K562 (cell line): ENCODE results near the gene GPR37. TPM values are rescaled to one million over a fixed set of nuclear protein-coding genes. Genes with fewer than 3 reads are reported as not detected.

ENCODE experiments used
- ATAC-seq: fragments of 200-7000 bp; cut with Tn5 transposase; 3 replicates; pipeline ENCODE4 v1.9.1; 2020; ENCODE audit warnings: moderate library complexity
- BruUV-seq: library from RNA; stranded (reverse); fragments of 400-500 nt; replicated peaks from 2 replicates; lab custom pipeline; 2021; lab: Mats Ljungman, UMichigan
- CTCF ChIA-PET: fragments of 300-600 bp; formaldehyde crosslinking; extraction: SDS; loops from one replicate; lab custom pipeline; 2021; ENCODE audit warnings: low intra/inter-chr PET ratio; lab: Yijun Ruan, JAX
- POLR2A ChIA-PET: fragments of 300-600, 350-650 bp; sonication (Branson Sonifier 250); formaldehyde crosslinking; extraction: SDS; loops from one replicate; lab custom pipeline; 2021; ENCODE audit warnings: antibody characterized with exemption, inconsistent platforms; lab: Yijun Ruan, JAX
- DNase-seq, 4 experiments: peaks; one replicate each; pipeline versions ENCODE4 v3.0.0 to v3.0.0-alpha.2; 2011 to 2018; ENCODE audit warnings: low spot score in 3 of 4, mixed read lengths in 3 of 4; ENCODE audit errors: extremely low read depth in 1 of 4
- FAIRE-seq: peaks from 2 replicates; lab custom pipeline; 2011; peaks lifted over from hg19 to GRCh38; lab: Jason Lieb, UNC
- H2AFZ ChIP-seq: 2 replicates; pipeline ENCODE4 v1.6.0; 2011; ENCODE audit warnings: low read depth, low read length, control low read depth, inconsistent platforms
- H3K27ac ChIP-seq: fragments of 200-600 bp; 3 replicates; pipeline ENCODE4 v1.8.0; 2011; ENCODE audit warnings: low read depth, mild to moderate bottlenecking, control low read depth, inconsistent platforms, low read length, moderate library complexity, mixed read lengths; ENCODE audit errors: extremely low read depth
- H3K27me3 ChIP-seq, 2 experiments: fragments of 300-600 bp in 1 of 2; 2 replicates in 1 of 2; 3 replicates in 1 of 2; pipeline versions ENCODE4 v1.6.0 to v1.8.0; 2011; ENCODE audit warnings: inconsistent platforms in 2 of 2, low read length in 2 of 2, mild to moderate bottlenecking in 1 of 2, mixed read lengths in 1 of 2, moderate library complexity in 1 of 2; ENCODE audit not compliant: control insufficient read depth in 2 of 2, insufficient read depth in 2 of 2
- H3K36me3 ChIP-seq: fragments of 300-600 bp; 3 replicates; pipeline ENCODE4 v1.8.0; 2011; ENCODE audit warnings: mild to moderate bottlenecking, low read length, inconsistent platforms; ENCODE audit not compliant: control insufficient read depth, insufficient read depth
- H3K4me1 ChIP-seq, 2 experiments: fragments of 200-600 bp in 1 of 2; replicated peaks in 1 of 2; 2 replicates in 1 of 2; 3 replicates in 1 of 2; pipeline versions ENCODE4 v1.5.1 to v1.8.0; 2011; ENCODE audit warnings: inconsistent platforms in 2 of 2, low read length in 2 of 2, mild to moderate bottlenecking in 1 of 2, mixed read lengths in 1 of 2, moderate library complexity in 1 of 2; ENCODE audit not compliant: control insufficient read depth in 2 of 2, insufficient read depth in 2 of 2
- H3K4me2 ChIP-seq: 2 replicates; pipeline ENCODE4 v1.6.1; 2011; ENCODE audit warnings: low read length, control low read depth, inconsistent platforms, mixed read lengths; ENCODE audit not compliant: insufficient read depth
- H3K4me3 ChIP-seq: fragments of 200-600 bp; sonication (generic), shearing (Covaris generic); 2 replicates; pipeline ENCODE4 v1.5.1; 2016; ENCODE audit warnings: control low read depth, inconsistent platforms
- H3K79me2 ChIP-seq: fragments of 200-600 bp; 3 replicates; pipeline ENCODE4 v1.8.0; 2011; ENCODE audit warnings: low read length, inconsistent platforms; ENCODE audit not compliant: control insufficient read depth, insufficient read depth
- H3K9ac ChIP-seq, 2 experiments: 2 replicates each; pipeline versions ENCODE4 v1.6.0 to v1.6.1; 2011; ENCODE audit warnings: low read depth in 2 of 2, low read length in 2 of 2, control low read depth in 1 of 2, inconsistent platforms in 1 of 2, mild to moderate bottlenecking in 1 of 2, mixed read lengths in 1 of 2; ENCODE audit not compliant: insufficient read depth in 1 of 2
- H3K9me1 ChIP-seq: one replicate; pipeline ENCODE4 v1.6.0; 2011; ENCODE audit warnings: inconsistent platforms, mild to moderate bottlenecking, low read length, moderate library complexity; ENCODE audit not compliant: control insufficient read depth, insufficient read depth
- H3K9me3 ChIP-seq: replicated peaks from 2 replicates; pipeline ENCODE4 v1.5.1; 2011; ENCODE audit warnings: low read depth, low read length, inconsistent platforms; ENCODE audit not compliant: control insufficient read depth, insufficient read depth
- H4K20me1 ChIP-seq: replicated peaks from 2 replicates; pipeline ENCODE4 v1.6.1; 2011; ENCODE audit warnings: low read length, inconsistent platforms, mixed read lengths; ENCODE audit not compliant: control insufficient read depth, insufficient read depth
- KDM4B ChIP-seq, 2 experiments: fragments of 450-650 bp in 1 of 2; sonication (generic) in 1 of 2; IDR thresholded peaks; 2 replicates each; pipeline ENCODE4 v1.6.1; 2016 to 2017; ENCODE audit warnings: borderline replicate concordance in 2 of 2, antibody characterized with exemption in 1 of 2, low read depth in 1 of 2, mild to moderate bottlenecking in 1 of 2
- KLF1 ChIP-seq: fragments of 450-650 bp; IDR thresholded peaks from 2 replicates; pipeline ENCODE4 v1.6.1; 2016; ENCODE audit warnings: missing genetic modification characterization, missing compliant biosample characterization
- MAFF ChIP-seq: IDR thresholded peaks from 2 replicates; pipeline ENCODE4 v1.6.1; 2012; ENCODE audit warnings: low read length, improper control_type of control experiment
- MTA2 ChIP-seq: fragments of 450-650 bp; IDR thresholded peaks from 2 replicates; pipeline ENCODE4 v1.6.1; 2016; ENCODE audit warnings: low read depth
- NEUROD1 ChIP-seq: fragments of 150-350 bp; IDR thresholded peaks from 2 replicates; pipeline ENCODE4 v1.6.1; 2014; ENCODE audit warnings: borderline replicate concordance, low read length, low read depth; ENCODE audit not compliant: partially characterized antibody
- NFATC3 ChIP-seq: fragments of 450-650 bp; IDR thresholded peaks from 2 replicates; pipeline ENCODE4 v1.6.1; 2017; ENCODE audit warnings: mild to moderate bottlenecking
- WGBS: fragments of 100-300 bp; shearing (Covaris generic); methylation state at CpG from one replicate; pipeline ENCODE4 v1.1.6; 2016; ENCODE audit warnings: low coverage, mixed read lengths; ENCODE audit not compliant: insufficient coverage; ENCODE audit errors: missing lambda C conversion rate; 5-methylcytosine and 5-hydroxymethylcytosine counted together
- in situ Hi-C: fragments of 300-500 bp; cut with MboI; formaldehyde crosslinking; loops from 4 replicates; pipeline ENCODE4 v1.15.0; 2018; ENCODE audit warnings: inconsistent platforms, mixed read lengths
- intact Hi-C: fragments of 100-400 bp; cut with micrococcal nuclease; formaldehyde crosslinking; loops from 2 replicates; pipeline ENCODE4 v1.14.2; 2022
- polyA plus RNA-seq, 8 experiments: library from polyadenylated mRNA; depleted of rRNA in 4 of 8; stranded (reverse) in 5 of 8; unstranded in 3 of 8; fragments of >200 nt; fragmentation: Nextera tagmentation in 2 of 8; fragmentation: Illumina TruSeq in 1 of 8; extraction: Ambion mirVana in 2 of 8; extraction: Trizol in 1 of 8; gene quantifications; 2 replicates each; pipeline versions ENCODE4 v1.2.1 to v1.2.3, GENCODE V29; 2011 to 2014; ENCODE audit warnings: inconsistent platforms in 1 of 8, missing spikeins in 1 of 8
- total RNA-seq, 7 experiments: library from RNA; depleted of rRNA in 6 of 7; stranded (reverse); fragments of >200 nt in 6 of 7; fragmentation: Illumina TruSeq in 2 of 7; extraction: Trizol in 2 of 7; gene quantifications; 2 replicates each; pipeline versions ENCODE4 v1.2.1 to v1.2.3, GENCODE V29; 2011 to 2021; ENCODE audit warnings: low replicate concordance in 1 of 7
- TF ChIP-seq, protein P1 (sequence below): IDR thresholded peaks from 3 replicates; pipeline ENCODE4 v1.6.1; 2011; ENCODE audit warnings: borderline replicate concordance, mild to moderate bottlenecking, moderate library complexity; ENCODE audit not compliant: insufficient read length; ENCODE audit errors: extremely low read depth
- TF ChIP-seq, protein P2 (sequence below): fragments of 250-450 bp; sonication (Bioruptor Pico); IDR thresholded peaks from 2 replicates; pipeline ENCODE4 v1.8.0; 2022; ENCODE audit warnings: moderate library complexity, mild to moderate bottlenecking, inconsistent platforms

Gene GPR37
- total and polyA plus RNA-seq, 9 of the 15 experiments (the other 6 are each of a cell fraction or from before 2014, with no cell fraction given), result 0.03 TPM; not detected in 8

- Histone ChIP-seq H2AFZ (no peak overlapping the region), H4K20me1 (no peaks in the 10 kb centered on the region), H3K9ac (no peak overlapping the region), H3K36me3 (no peaks in the 10 kb centered on the region), H3K9me3 (no peaks in the 10 kb centered on the region), H3K4me3 (no peak overlapping the region), H3K79me2 (no peaks in the 10 kb centered on the region), H3K27ac (no peak overlapping the region), H3K4me1 (no peaks in the 10 kb centered on the region), H3K4me2 (no peak overlapping the region), H3K9me1 (no peaks in the 10 kb centered on the region), H3K27me3 (no peaks in the 10 kb centered on the region)
- in situ Hi-C loops (no loop called here), intact Hi-C loops (no loop called here)
- no peak for FAIRE-seq
- DNase-seq, result no peak
- ChIA-PET CTCF (no interaction called here), POLR2A (no interaction called here)
- TF ChIP-seq NEUROD1 (no peak), NFATC3 (no peak), MTA2 (no peak), KLF1 (no peak), MAFF (no peak), KDM4B (IDR thresholded peaks at IDR 0.05; ENCODE audit: borderline replicate concordance in 2 of 2, low read depth in 1 of 2) (no peak)
- TF ChIP-seq, protein P1, sequence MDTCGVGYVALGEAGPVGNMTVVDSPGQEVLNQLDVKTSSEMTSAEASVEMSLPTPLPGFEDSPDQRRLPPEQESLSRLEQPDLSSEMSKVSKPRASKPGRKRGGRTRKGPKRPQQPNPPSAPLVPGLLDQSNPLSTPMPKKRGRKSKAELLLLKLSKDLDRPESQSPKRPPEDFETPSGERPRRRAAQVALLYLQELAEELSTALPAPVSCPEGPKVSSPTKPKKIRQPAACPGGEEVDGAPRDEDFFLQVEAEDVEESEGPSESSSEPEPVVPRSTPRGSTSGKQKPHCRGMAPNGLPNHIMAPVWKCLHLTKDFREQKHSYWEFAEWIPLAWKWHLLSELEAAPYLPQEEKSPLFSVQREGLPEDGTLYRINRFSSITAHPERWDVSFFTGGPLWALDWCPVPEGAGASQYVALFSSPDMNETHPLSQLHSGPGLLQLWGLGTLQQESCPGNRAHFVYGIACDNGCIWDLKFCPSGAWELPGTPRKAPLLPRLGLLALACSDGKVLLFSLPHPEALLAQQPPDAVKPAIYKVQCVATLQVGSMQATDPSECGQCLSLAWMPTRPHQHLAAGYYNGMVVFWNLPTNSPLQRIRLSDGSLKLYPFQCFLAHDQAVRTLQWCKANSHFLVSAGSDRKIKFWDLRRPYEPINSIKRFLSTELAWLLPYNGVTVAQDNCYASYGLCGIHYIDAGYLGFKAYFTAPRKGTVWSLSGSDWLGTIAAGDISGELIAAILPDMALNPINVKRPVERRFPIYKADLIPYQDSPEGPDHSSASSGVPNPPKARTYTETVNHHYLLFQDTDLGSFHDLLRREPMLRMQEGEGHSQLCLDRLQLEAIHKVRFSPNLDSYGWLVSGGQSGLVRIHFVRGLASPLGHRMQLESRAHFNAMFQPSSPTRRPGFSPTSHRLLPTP, result no peak
- TF ChIP-seq, protein P2, sequence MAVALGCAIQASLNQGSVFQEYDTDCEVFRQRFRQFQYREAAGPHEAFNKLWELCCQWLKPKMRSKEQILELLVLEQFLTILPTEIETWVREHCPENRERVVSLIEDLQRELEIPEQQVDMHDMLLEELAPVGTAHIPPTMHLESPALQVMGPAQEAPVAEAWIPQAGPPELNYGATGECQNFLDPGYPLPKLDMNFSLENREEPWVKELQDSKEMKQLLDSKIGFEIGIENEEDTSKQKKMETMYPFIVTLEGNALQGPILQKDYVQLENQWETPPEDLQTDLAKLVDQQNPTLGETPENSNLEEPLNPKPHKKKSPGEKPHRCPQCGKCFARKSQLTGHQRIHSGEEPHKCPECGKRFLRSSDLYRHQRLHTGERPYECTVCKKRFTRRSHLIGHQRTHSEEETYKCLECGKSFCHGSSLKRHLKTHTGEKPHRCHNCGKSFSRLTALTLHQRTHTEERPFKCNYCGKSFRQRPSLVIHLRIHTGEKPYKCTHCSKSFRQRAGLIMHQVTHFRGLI (CRISPR knock-in tag), result no peak
- BruUV-seq, result no TSS peak
- WGBS, result 0% methylated on average over 2 of the region's 2 CpGs
- ATAC-seq, result no peak
Observed at GRCh38 chr7:124723012-124723411, 42.6 kb downstream of the GPR37 start.
